Activated CD4-positive, alpha-beta T cell treated with anti-CD3 and anti-CD28 coated beads for 48 hours (primary cell): ENCODE measurements around the gene GCDH.
"Not testable (repeated sequence)": the region's sequence is repeated elsewhere in the genome, so short reads cannot be mapped to it uniquely, and the experiment has no call there.

Experiments used
- DNase-seq: peaks from one replicate; pipeline ENCODE4 v3.0.0-alpha.2; 2020

Gene GCDH

DNA sequence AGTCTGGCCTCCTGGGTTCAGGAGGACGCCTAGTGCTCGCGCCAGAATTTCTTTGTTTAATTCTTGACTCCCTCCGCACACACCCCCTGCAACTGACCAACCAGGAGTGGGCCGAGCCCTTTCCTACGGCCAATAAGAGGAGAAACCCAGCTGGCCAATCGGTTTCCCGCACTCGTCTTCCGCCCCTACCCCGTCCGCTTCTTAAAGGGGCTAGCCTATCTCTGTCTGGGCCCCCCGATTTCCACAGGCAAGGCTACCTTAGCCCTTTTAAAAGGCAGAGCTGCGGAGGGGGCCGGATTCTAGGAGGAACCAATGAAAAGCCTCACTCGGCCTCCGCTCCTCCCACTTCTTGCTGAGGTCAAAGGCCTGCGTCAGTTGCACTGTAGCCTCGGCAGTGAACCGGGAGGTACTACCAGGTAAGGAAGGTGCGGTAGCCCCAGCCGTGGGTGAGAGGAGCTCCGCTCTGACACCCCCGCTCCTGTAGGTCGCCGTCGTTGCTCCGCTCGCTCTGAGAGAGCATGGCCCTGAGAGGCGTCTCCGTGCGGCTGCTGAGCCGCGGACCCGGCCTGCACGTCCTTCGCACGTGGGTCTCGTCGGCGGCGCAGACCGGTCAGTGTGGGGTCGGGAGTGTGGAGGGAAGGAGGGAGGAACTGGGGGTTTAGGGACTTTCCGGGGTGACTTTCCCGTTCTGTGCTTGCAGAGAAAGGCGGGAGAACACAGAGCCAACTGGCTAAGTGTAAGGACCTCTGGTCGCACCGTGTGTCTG, at the start of gene GCDH:
Gene GCDH (plus strand): TSS at position 374 of the 766 bp plus-strand sequence. CDS start 145 bp downstream, at position 519.
- DNase-seq, result peak; percentile 98

DNA sequence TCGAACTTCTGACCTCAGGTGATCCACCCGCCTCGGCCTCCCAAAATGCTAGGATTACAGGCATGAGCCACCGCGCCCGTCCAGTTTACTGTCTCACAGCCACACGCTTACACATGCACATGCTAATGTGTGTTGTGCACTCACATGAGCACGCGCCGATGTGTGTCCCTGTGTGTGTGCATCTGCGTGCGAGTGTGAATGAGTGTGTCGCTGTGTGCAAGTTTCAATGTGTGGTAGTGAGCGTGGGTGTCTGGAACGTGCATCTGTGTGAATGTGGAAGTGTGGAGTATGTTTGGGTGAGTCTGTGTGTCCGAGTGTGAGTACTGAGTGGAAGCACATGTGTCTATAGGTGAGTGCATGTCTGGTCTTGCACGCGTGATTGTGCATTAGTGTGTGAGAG, 48.4 kb upstream of the GCDH start:
- no peak for DNase-seq

DNA sequence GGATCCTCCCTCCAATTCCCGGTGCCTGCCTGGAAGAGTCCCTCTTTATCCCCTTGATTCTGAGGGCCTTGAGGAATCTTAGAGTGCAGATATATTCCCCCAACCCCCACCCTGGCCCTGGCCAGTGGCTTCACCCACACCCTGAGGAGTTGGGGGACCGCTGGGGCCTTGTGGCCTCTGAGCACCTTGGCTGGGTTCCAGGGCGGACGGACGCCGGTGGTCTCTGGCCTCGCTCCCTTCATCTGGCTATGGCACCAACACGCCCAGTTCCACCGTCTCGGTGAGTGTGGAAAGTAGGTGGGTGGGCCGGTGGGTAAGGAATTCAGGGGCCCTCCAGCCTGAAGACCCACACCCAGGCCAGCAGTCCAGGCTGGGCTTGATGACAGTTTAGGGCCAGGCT, 47.6 kb upstream of the GCDH start:
- no peak for DNase-seq

DNA sequence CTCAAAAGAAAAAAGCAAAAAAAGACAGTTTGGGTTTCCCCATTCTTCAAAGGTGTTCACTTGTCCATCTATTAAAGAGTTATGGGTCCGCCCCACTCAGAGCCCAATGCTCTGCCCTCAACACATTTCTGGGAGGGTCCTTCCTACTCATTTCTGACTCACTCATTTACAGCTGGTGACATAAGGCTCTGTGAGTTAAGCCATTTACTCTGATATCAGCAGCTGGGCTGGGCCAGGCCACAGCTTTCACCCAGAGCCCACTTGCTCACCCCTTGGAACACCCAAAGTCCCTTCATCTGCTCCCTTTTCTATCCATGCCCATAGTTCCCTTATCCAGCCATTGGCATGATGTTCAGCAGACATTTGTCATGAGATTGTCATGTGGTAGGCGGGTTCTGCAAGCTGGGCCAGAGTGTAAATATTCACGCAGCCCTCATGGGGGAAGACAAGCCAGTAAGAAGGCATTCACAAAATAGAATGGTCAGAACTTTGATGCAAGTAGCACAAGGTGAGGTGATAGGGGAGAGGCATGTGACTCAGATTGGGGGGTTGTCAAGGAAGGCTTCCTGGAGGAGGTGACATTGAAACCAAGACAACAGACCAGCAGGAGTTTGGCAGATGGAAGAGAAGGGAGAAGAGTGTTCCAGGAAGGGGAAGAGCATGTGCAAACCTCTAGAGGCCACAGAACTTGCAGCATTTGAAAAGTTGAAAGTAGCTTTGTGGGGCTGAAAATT, 46.8 kb upstream of the GCDH start:
- no peak for DNase-seq

DNA sequence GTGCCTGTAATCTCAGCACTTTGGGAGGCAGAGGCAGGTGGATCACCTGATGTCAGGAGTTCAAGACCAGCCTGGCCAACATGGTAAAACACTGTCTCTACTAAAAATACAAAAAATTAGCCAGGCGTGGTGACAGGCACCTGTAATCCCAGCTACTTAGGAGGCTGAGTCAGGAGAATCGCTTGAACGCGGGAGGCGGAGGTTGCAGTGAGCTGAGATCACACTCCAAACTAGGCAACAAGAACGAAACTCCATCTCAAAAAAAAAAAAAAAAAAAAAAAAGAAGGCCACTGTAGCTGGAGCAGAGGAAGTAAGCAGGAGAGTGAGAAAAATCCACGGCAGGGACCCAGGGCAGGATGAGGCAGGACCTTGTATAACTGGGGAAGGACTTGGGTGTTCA, 44.3 kb upstream of the GCDH start:
- not testable (repeated sequence) for DNase-seq

DNA sequence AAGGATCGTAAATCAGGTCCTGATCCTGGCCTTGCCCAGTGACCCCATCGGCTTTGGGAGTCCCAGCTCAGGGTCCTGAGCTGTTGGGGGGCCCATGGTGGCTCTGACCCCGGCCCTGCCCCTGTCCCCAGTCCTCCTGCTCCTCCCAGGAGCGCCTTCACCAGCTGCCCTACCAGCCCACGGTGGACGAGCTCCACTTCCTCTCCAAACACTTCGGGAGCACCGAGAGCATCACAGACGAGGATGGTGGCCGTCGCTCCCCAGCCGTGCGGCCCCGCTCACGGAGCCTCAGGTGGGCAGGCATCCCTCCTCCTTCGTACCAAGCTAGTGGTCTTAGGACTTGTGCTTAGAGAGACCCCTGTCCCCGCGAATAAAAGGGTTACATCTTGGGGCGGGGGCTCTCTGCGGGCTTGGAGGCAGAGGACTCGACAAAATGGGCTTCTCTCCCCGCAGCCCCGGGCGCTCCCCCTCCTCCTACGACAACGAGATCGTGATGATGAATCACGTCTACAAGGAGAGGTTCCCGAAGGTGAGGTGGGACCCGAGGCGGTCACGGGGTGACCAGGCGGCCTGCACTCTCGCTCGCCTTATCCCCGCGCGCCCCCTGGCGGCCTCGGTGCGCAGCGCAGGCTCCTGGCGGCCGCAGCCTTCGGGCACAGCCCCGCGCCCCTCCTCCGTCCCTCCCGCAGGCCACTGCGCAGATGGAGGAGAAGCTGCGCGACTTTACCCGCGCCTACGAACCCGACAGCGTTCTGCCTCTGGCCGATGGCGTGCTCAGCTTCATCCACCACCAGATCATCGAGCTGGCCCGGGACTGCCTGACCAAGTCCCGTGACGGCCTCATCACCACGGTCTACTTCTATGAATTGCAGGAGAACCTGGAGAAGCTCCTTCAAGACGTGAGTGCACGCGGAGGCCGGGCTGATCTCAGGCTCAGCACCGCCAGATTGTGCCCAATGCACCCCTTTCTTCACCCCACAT, 43.5 kb upstream of the GCDH start:
- DNase-seq, result peak; percentile 92

DNA sequence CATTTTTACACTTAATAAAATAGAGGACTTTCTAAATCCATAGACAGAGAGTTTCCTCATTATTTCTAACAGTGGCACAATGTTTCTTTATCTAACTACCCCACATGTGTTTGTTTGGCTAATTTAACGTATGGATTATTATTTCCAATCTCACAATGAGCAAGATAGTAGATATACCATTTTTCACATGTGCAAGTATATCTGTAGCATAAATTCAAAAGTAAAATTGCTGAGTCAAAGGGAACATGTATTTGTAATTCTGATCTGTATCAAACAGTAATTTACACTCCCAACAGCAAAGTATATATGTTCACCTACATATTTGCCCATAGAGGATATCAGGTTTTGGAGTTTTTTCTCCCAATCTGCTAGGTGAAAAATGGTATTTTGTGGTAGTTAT, 34.3 kb upstream of the GCDH start:
- no peak for DNase-seq

DNA sequence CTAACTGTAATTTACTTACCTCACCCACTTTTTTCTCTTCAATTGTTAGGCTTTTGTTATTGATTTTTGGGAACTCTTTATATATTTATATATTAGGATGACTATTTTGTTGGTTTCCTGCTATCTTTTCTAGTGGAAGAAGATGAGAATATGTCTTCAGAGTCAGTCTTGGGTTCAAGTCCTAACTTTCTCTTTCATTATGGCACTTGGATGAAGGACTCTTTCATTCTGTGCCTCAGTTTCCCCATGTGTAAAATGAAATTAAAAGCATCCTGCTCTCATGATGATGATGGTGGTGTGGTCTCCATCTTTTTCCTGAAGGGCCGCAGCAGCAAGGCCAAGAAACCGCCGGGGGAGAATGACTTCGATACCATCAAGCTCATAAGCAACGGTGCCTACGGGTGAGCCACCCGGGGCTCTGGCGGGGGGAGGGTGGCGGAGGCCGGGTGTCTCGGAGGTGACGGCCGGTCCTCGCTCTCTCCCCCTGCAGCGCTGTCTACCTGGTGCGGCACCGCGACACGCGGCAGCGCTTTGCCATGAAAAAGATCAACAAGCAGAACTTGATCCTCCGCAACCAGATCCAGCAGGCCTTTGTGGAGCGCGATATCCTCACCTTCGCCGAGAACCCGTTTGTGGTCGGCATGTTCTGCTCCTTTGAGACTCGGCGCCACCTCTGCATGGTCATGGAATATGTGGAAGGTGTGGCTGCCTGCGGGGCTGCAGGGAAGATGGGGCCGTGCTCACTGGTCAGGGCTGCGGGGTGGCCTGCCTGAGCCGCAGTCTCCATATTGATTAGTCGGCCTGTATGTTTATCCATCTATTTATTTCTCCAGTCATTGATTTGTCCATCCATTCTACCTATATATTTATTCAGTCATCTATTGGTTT, 32.7 kb upstream of the GCDH start:
- no peak for DNase-seq

DNA sequence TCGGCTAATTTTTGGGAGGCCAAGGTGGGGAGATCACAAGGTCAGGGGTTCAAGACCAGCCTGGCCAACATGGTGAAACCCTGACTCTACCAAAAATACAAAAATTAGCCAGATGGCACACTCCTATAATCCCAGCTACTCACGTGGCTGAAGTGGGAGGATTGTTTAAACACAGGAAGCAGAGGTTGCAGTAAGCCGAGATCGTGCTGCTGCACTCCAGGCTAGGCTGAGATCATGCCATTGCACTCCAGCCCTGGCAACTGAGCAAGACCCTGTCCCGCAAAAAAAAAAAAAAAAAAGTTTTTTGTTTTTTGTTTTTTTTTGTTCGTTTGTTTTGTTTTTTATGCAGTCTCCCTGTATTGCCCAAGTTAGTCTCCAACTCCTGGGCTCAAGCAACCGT, 31.4 kb upstream of the GCDH start:
- no peak for DNase-seq

DNA sequence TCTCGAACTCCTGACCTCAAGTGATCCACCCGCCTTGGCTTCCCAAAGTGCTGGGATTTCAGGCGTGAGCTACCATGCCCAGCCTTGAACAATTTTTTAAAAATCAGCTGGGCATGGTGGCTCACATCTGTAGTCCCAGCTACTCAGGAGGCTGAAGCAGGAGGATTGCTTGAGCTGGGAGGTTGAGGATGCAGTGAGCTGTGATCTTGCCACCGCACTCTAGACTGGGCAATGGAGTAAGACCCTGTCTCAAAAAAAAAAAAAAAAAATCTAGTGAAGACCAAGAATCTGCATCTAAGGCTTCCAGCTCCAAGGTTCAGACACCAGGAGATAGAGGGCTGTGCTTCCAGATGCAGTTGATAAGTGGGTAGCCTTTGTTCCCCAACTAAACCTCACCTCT, 26.8 kb upstream of the GCDH start:
- no peak for DNase-seq

DNA sequence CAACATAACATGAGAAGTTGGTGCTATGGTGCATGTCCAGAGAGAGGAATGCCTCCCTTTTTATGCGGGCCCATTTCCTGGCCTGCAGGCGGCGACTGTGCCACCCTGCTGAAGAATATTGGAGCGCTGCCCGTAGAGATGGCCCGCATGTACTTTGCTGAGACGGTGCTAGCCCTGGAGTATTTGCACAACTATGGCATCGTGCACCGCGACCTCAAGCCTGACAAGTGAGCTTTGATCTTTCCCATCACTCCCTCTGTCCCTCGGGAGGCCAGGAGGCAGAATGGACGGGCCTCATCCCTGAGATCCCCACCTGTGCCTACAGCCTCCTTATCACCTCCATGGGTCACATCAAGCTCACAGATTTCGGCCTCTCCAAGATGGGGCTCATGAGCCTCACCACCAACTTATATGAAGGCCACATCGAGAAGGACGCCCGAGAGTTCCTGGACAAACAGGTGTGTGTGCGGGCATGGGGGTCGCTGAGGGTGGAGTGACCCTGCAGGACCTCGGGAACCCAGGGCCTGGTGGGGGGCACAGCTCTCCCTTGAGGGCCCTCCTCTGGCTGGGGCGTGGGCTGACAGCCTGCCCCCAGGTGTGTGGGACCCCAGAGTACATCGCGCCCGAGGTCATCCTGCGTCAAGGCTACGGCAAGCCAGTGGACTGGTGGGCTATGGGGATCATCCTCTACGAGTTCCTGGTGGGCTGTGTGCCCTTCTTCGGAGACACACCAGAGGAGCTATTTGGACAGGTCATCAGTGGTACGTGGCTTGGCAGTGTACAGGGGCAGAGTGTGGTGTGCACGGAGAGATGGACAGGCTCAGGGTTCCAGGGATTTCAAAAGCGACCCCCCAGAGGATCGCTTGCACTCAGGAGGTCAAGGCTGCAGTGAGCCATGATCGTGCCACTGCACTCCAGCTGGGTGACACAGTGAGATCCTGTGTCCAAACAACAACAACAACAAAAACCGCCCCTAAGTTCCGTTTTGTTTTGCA, 25.9 kb upstream of the GCDH start:
- DNase-seq, result no peak

DNA sequence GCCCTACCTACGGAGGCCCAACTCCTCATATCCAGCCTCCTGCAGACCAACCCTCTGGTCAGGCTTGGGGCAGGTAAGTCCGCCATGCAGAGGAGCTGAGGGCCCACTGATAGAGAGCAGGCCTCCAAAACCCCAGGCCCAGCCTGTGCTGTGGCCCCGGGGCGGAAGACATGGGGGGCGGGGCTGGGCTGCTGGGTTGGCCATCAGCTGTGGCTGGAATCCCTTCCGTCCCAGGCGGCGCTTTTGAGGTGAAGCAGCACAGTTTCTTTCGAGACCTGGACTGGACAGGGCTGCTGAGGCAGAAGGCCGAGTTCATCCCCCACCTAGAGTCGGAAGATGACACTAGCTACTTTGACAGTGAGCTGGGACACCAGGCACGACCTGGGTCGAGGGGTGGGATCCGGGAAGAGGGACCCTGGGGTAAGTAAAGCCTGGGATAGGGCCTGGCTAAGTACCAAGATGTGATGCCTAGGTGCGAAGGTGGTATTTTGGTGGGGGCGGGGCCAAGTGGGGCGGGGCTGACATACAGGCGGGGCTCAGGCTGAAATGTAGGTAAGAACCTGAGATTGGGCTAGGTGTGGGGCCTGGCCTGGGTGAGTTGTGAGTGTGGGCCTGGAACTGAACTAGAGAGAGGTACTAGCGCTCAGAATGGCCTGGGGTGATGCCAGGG, 25.1 kb upstream of the GCDH start:
- DNase-seq, result no peak

DNA sequence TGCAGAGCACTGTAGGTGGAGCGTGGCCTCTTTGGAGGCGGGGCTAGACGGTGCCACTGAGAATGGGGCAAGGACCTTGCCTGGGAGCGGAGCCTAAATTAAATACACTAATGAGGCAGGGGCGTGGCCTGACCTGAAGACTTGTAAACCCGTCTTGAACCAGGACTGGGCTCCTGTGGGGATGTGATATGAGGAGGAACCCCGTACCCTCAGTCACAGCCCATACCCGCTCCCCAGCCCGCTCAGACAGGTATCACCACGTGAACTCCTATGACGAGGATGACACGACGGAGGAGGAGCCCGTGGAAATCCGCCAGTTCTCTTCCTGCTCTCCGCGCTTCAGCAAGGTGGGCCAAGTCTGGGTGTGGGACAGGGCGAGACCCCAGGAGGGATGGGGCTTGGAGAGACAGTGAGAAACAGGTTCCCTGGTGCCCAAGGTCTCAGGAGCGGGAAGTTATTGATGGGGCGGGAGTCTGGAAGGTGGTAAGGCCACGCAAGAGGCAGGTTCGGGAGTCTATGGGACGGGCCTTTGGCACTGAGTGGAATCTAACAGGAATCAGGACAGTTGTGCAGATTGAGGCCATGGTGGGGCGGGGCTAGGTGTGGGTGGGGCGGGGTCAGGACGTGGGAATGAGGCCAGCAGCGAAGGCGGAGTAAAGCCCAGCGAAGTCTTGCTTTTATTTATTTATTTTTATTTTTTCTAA, 24.4 kb upstream of the GCDH start:
- DNase-seq, result no peak

DNA sequence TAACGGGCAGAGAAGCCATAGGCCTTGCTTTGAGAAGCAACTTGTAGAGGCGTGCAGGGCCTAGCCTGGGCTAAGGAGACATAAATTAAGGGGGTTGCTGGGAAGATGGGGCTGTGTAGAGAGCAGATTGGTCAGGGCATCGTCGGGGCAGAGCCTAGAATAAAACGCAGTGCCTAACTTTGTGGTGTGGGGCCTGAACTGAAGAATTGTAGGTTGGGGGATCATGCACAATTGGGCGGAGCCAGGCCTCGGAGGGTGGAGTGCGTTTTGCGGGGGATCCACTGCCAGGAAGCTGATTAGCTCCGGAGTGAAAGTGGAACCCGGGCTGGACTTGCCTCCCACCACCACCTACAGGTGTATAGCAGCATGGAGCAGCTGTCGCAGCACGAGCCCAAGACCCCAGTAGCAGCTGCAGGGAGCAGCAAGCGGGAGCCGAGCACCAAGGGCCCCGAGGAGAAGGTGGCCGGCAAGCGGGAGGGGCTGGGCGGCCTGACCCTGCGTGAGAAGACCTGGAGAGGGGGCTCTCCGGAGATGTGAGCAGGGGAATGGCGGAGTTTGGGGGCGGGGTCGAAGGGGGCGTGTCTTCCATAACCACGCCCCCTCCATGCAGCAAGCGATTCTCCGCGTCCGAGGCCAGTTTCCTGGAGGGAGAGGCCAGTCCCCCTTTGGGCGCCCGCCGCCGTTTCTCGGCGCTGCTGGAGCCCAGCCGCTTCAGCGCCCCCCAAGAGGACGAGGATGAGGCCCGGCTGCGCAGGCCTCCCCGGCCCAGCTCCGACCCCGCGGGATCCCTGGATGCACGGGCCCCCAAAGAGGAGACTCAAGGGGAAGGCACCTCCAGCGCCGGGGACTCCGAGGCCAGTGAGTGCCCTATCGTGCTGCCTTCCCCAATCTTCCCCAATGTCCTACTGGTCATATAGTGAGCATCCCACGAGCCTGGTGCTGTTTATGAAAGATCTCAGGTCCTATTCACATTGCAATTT, 23.6 kb upstream of the GCDH start:
- DNase-seq, result peak; percentile 84

DNA sequence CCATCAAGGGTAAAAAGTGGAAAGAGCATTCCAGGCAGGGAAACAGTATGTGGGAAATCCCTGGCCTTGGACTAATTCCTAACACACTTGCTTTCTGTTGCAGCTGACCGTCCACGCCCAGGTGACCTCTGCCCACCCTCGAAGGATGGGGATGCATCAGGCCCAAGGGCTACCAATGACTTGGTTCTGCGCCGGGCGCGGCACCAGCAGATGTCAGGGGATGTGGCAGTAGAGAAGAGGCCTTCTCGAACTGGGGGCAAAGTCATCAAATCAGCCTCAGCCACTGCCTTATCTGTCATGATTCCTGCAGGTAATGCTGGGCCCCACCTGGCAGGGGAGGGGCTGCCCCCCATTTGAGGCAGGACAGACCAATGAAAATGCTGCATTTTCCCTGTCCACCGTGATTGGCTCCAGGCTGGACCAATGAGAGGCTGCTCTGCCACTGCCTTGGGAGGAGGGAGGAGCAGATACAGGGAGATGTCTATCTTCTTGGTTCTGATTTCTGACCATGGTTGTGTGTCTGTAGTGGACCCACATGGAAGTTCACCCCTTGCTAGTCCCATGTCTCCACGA, 22.3 kb upstream of the GCDH start:
- peak; percentile 56 for DNase-seq

DNA sequence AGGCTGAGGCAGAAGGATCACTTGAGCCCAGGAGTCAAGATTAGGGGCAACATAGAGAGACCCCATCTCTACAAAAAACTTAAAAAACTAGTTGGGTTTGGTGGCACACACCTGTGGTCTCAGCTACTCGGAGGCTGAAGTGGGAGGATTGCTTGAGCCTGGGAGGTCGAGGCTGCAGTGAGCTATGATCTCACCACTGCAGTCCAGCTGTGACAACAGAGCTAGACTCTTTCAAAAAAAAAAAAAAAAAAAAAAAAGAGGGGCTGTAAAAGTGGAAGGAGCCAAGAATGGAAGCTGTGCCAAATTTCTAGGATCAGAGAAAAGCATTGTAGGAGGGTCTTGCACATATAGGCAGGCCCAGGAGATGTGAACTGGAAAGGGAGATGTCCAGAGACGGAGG, 19.3 kb upstream of the GCDH start:
- no peak for DNase-seq

DNA sequence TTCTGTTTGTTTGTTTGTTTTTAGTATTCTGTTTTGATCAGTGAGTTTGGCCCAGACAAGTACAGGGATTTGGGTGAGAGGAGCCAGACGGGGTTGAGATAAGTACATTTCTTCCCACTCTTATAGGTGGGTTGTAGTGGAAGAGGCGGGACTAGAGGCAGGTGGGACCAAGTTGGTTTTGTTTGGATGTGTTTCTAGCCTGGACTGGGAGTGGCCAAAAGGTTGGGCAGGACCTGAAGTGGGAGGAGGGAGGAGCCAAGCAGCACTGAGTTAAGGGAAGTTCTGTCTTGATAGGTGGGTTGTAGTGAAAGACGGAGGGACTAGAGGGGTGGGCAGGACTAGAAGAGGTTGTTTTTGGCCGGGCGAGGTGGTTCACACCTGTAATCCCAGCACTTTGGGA, 18.7 kb upstream of the GCDH start:
- peak; percentile 26 for DNase-seq
